Measurements from ENCODE around the gene NVL.

NVL gene

DNA sequence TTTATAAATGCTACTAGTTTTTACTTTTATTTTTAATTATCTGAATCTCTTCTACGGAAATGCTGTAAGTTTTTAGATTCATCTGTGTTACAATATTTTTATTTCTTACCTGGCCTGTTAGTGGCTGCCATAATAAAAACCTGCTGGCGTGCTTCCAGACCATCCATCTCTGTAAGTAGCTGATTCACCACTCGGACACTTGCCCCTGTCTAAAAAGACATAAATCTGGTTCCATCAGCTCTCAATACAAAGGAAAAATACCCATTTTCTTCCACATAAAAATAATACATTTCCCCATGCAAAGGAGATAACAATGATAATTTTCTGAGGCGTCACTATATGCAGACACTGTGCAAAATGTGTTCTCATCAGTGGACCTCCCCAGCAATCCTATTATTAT, 62.0 kb downstream of the NVL start (continued):
- no peak for TF ChIP-seq ZNF768 (tag by site-specific recombination; IDR thresholded peaks at IDR 0.05)
- TF ChIP-seq, protein P1, sequence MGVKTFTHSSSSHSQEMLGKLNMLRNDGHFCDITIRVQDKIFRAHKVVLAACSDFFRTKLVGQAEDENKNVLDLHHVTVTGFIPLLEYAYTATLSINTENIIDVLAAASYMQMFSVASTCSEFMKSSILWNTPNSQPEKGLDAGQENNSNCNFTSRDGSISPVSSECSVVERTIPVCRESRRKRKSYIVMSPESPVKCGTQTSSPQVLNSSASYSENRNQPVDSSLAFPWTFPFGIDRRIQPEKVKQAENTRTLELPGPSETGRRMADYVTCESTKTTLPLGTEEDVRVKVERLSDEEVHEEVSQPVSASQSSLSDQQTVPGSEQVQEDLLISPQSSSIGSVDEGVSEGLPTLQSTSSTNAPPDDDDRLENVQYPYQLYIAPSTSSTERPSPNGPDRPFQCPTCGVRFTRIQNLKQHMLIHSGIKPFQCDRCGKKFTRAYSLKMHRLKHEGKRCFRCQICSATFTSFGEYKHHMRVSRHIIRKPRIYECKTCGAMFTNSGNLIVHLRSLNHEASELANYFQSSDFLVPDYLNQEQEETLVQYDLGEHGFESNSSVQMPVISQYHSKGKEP (tag by site-specific recombination; IDR thresholded peaks at IDR 0.05) = no peak; the same call in 1 of the 2 replicates
- no peak for TF ChIP-seq ZNF670 (tag by site-specific recombination; IDR thresholded peaks at IDR 0.05; ENCODE audit: low read depth)
- no peak for TF ChIP-seq ZNF223 (tag by site-specific recombination; IDR thresholded peaks at IDR 0.05)
- TF ChIP-seq ZNF112 (tag by site-specific recombination; IDR thresholded peaks at IDR 0.05) = no peak
- no peak for TF ChIP-seq ZNF473 (tag by site-specific recombination; IDR thresholded peaks at IDR 0.05)
- no peak for TF ChIP-seq HOXA7 (CRISPR knock-in tag; IDR thresholded peaks at IDR 0.05; ENCODE audit: borderline replicate concordance)
- TF ChIP-seq, protein P2, sequence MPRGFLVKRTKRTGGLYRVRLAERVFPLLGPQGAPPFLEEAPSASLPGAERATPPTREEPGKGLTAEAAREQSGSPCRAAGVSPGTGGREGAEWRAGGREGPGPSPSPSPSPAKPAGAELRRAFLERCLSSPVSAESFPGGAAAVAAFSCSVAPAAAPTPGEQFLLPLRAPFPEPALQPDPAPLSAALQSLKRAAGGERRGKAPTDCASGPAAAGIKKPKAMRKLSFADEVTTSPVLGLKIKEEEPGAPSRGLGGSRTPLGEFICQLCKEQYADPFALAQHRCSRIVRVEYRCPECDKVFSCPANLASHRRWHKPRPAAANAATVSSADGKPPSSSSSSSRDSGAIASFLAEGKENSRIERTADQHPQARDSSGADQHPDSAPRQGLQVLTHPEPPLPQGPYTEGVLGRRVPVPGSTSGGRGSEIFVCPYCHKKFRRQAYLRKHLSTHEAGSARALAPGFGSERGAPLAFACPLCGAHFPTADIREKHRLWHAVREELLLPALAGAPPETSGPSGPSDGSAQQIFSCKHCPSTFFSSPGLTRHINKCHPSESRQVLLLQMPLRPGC (tag by site-specific recombination; IDR thresholded peaks at IDR 0.05) = 0 out of 2 replicates have a peak, but pooled peaks have one; percentile 24
- TF ChIP-seq IKZF3 (tag by site-specific recombination; IDR thresholded peaks at IDR 0.05) = no peak
- no peak for TF ChIP-seq ZNF585B (tag by site-specific recombination; IDR thresholded peaks at IDR 0.05)
- TF ChIP-seq, protein P3, sequence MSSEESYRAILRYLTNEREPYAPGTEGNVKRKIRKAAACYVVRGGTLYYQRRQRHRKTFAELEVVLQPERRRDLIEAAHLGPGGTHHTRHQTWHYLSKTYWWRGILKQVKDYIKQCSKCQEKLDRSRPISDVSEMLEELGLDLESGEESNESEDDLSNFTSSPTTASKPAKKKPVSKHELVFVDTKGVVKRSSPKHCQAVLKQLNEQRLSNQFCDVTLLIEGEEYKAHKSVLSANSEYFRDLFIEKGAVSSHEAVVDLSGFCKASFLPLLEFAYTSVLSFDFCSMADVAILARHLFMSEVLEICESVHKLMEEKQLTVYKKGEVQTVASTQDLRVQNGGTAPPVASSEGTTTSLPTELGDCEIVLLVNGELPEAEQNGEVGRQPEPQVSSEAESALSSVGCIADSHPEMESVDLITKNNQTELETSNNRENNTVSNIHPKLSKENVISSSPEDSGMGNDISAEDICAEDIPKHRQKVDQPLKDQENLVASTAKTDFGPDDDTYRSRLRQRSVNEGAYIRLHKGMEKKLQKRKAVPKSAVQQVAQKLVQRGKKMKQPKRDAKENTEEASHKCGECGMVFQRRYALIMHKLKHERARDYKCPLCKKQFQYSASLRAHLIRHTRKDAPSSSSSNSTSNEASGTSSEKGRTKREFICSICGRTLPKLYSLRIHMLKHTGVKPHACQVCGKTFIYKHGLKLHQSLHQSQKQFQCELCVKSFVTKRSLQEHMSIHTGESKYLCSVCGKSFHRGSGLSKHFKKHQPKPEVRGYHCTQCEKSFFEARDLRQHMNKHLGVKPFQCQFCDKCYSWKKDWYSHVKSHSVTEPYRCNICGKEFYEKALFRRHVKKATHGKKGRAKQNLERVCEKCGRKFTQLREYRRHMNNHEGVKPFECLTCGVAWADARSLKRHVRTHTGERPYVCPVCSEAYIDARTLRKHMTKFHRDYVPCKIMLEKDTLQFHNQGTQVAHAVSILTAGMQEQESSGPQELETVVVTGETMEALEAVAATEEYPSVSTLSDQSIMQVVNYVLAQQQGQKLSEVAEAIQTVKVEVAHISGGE (tag by site-specific recombination; conservative IDR thresholded peaks at IDR 0.05; ENCODE audit: low read depth) = no peak
- peak; percentile 39; the same call in 1 of the 2 replicates for TF ChIP-seq KLF10 (tag by site-specific recombination; IDR thresholded peaks at IDR 0.05)
- TF ChIP-seq, protein P4, sequence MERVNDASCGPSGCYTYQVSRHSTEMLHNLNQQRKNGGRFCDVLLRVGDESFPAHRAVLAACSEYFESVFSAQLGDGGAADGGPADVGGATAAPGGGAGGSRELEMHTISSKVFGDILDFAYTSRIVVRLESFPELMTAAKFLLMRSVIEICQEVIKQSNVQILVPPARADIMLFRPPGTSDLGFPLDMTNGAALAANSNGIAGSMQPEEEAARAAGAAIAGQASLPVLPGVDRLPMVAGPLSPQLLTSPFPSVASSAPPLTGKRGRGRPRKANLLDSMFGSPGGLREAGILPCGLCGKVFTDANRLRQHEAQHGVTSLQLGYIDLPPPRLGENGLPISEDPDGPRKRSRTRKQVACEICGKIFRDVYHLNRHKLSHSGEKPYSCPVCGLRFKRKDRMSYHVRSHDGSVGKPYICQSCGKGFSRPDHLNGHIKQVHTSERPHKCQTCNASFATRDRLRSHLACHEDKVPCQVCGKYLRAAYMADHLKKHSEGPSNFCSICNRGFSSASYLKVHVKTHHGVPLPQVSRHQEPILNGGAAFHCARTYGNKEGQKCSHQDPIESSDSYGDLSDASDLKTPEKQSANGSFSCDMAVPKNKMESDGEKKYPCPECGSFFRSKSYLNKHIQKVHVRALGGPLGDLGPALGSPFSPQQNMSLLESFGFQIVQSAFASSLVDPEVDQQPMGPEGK (tag by site-specific recombination; IDR thresholded peaks at IDR 0.05) = 0 out of 2 replicates have a peak, but pooled peaks have one; percentile 20
- TF ChIP-seq GLI2 (tag by site-specific recombination; IDR thresholded peaks at IDR 0.05; ENCODE audit: borderline replicate concordance, low read depth) = no peak
- TF ChIP-seq ZNF560 (tag by site-specific recombination; IDR thresholded peaks at IDR 0.05; ENCODE audit: borderline replicate concordance) = no peak
- TF ChIP-seq ZNF146 (tag by site-specific recombination; IDR thresholded peaks at IDR 0.05) = no peak
- no peak for TF ChIP-seq ZNF664 (tag by site-specific recombination; IDR thresholded peaks at IDR 0.05)
- no peak for TF ChIP-seq ZNF350 (tag by site-specific recombination; IDR thresholded peaks at IDR 0.05)
- no peak for TF ChIP-seq ZNF324 (tag by site-specific recombination; IDR thresholded peaks at IDR 0.05)
- TF ChIP-seq ZNF555 (tag by site-specific recombination; conservative IDR thresholded peaks at IDR 0.05) = no peak
- no peak for TF ChIP-seq ZNF776 (tag by site-specific recombination; IDR thresholded peaks at IDR 0.05; ENCODE audit: borderline replicate concordance)
- TF ChIP-seq, protein P5, sequence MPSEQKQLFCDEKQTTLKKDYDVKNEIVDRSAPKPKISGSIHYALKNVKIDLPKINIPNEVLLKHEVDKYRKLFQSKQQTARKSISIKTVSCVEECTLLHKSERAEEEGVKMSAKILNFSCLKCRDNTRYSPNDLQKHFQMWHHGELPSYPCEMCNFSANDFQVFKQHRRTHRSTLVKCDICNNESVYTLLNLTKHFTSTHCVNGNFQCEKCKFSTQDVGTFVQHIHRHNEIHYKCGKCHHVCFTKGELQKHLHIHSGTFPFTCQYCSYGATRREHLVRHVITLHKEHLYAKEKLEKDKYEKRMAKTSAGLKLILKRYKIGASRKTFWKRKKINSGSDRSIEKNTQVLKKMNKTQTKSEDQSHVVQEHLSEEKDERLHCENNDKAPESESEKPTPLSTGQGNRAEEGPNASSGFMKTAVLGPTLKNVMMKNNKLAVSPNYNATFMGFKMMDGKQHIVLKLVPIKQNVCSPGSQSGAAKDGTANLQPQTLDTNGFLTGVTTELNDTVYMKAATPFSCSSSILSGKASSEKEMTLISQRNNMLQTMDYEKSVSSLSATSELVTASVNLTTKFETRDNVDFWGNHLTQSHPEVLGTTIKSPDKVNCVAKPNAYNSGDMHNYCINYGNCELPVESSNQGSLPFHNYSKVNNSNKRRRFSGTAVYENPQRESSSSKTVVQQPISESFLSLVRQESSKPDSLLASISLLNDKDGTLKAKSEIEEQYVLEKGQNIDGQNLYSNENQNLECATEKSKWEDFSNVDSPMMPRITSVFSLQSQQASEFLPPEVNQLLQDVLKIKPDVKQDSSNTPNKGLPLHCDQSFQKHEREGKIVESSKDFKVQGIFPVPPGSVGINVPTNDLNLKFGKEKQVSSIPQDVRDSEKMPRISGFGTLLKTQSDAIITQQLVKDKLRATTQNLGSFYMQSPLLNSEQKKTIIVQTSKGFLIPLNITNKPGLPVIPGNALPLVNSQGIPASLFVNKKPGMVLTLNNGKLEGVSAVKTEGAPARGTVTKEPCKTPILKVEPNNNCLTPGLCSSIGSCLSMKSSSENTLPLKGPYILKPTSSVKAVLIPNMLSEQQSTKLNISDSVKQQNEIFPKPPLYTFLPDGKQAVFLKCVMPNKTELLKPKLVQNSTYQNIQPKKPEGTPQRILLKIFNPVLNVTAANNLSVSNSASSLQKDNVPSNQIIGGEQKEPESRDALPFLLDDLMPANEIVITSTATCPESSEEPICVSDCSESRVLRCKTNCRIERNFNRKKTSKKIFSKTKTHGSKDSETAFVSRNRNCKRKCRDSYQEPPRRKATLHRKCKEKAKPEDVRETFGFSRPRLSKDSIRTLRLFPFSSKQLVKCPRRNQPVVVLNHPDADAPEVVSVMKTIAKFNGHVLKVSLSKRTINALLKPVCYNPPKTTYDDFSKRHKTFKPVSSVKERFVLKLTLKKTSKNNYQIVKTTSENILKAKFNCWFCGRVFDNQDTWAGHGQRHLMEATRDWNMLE (tag by site-specific recombination; conservative IDR thresholded peaks at IDR 0.05; ENCODE audit: low read depth) = no peak
- TF ChIP-seq, protein P6, sequence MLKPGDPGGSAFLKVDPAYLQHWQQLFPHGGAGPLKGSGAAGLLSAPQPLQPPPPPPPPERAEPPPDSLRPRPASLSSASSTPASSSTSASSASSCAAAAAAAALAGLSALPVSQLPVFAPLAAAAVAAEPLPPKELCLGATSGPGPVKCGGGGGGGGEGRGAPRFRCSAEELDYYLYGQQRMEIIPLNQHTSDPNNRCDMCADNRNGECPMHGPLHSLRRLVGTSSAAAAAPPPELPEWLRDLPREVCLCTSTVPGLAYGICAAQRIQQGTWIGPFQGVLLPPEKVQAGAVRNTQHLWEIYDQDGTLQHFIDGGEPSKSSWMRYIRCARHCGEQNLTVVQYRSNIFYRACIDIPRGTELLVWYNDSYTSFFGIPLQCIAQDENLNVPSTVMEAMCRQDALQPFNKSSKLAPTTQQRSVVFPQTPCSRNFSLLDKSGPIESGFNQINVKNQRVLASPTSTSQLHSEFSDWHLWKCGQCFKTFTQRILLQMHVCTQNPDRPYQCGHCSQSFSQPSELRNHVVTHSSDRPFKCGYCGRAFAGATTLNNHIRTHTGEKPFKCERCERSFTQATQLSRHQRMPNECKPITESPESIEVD (tag by site-specific recombination; IDR thresholded peaks at IDR 0.05) = peak; percentile 80
- TF ChIP-seq ZNF391 (tag by site-specific recombination; IDR thresholded peaks at IDR 0.05; ENCODE audit: borderline replicate concordance, low read depth) = no peak

Data from HEK293 (cell line).